ENCODE results near the gene PCDHGA8.
"Not testable (repeated sequence)": the region's sequence is repeated elsewhere in the genome, so short reads cannot be mapped to it uniquely, and the experiment has no call there.

The PCDHGA8 gene

DNA sequence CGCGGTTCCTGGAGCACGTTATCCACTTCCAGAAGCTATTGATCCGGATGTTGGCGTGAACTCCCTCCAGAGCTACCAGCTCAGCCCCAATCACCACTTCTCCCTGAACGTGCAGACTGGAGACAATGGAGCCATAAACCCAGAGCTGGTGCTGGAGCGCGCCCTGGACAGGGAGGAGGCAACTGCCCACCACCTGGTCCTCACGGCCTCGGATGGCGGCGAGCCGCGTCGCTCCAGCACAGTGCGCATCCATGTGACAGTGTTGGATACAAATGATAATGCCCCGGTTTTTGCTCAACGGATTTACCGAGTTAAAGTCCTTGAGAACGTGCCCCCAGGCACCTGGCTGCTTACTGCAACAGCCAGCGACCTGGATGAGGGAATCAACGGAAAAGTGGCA, 11.0 kb downstream of the PCDHGA8 start:
- no peak for DNase-seq

DNA sequence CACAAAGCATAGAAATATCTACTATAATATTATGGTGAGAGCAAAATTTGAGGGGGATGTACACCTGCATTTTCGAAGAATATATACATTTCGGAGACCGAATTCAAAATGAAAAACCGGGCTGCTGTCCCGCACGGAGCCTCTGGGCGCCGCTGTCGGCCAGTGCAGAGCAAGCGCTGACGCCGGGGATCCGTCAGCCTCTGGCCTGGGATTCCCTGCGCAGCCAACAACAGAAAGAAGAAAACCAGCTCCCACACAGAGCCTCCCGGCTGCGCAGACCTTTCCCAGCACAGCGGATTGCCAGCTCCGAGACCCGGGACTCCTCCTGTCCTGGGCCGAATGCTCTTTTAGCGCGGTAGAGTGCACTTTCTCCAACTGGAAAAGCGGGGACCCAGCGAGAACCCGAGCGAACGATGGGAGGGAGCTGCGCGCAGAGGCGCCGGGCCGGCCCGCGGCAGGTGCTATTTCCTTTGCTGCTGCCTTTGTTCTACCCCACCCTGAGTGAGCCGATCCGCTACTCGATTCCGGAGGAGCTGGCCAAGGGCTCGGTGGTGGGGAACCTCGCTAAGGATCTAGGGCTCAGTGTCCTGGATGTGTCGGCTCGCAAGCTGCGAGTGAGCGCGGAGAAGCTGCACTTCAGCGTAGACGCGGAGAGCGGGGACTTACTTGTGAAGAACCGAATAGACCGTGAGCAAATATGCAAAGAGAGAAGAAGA, 15.5 kb downstream of the PCDHGA8 start, which contains the start of gene PCDHGB6:
Gene PCDHGB6 (plus strand): TSS at position 232 of the 716 bp plus-strand sequence. CDS start 182 bp downstream, at position 414.
- not testable (repeated sequence) for DNase-seq

DNA sequence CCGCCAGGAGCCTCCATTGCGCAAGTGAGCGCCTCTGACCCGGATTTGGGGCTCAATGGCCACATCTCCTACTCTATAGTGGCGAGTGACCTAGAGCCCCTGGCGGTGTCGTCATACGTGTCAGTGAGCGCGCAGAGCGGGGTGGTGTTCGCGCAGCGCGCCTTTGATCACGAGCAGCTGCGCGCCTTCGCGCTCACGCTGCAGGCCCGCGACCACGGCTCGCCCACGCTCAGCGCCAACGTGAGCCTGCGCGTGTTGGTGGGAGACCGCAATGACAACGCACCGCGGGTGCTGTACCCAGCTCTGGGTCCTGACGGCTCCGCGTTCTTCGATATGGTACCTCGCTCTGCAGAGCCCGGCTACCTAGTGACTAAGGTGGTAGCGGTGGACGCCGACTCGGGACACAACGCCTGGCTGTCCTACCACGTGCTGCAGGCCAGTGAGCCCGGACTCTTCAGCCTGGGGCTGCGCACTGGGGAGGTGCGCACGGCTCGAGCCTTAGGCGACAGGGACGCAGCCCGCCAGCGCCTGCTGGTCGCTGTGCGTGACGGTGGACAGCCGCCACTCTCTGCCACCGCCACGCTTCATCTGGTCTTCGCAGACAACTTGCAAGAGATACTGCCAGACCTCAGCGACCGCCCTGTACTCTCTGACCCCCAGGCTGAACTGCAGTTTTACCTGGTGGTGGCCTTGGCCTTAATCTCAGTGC, 17.3 kb downstream of the PCDHGA8 start:
- DNase-seq: no peak

DNA sequence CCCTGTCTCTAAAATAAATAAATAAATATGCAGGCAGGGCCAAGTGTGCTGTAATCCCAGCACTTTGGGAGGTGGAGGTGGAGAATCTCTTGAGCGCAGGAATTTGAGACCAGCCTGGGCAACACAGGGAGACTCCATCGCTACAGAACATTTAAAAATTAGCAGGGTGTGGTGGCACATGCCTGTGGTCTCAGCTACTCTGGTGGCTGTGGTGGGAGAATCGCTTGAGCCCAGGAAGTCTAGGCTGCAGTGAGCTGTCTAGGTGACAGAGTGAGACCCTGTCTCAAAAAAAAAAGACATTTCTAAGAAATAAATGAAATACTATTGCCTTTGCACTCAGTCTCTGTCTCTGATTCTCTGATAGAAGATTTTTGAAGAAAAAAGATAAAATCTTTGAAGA, 19.1 kb downstream of the PCDHGA8 start:
- no peak for DNase-seq

DNA sequence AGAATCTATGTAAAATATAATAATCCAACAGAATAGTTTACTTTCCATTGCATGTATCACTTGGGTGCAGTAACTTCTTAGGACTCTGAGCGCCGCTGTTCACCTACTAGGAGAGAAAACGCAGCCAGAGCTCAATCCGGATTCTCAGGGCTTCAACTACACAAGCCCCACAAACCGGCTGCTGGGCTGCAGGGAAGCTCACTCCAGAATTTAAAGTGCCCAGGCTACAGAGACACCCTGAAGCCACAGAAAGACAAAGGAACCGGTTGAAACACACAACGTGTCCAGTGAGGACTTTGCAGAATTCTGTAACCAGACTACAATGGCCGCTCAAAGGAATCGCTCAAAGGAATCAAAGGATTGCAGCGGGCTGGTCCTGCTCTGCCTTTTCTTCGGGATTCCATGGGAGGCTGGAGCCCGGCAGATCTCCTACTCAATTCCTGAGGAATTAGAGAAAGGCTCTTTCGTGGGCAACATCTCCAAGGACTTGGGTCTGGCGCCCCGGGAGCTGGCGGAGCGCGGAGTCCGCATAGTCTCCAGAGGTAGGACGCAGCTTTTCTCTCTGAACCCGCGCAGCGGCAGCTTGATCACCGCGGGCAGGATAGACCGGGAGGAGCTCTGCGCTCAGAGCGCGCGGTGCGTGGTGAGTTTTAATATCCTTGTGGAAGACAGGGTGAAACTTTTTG, 20.6 kb downstream of the PCDHGA8 start, which contains the start of gene PCDHGA10:
Gene PCDHGA10 (plus strand): TSS at position 134 of the 686 bp plus-strand sequence. CDS start 189 bp downstream, at position 323.
- DNase-seq: no peak

DNA sequence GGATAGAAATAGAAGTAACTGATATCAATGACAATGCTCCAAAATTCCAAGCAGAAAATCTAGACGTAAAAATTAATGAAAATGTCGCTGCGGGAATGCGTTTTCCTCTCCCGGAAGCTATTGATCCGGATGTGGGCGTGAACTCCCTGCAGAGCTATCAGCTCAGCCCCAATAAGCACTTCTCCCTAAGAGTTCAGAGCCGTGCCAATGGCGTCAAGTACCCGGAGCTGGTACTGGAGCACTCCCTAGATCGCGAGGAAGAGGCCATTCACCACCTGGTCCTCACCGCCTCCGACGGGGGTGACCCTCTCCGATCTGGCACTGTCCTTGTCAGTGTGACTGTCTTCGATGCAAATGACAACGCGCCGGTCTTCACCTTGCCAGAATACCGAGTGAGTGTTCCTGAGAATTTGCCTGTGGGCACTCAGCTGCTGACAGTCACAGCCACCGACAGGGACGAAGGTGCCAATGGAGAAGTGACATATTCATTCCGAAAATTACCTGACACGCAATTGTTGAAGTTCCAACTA, 21.2 kb downstream of the PCDHGA8 start:
- DNase-seq: no peak

DNA sequence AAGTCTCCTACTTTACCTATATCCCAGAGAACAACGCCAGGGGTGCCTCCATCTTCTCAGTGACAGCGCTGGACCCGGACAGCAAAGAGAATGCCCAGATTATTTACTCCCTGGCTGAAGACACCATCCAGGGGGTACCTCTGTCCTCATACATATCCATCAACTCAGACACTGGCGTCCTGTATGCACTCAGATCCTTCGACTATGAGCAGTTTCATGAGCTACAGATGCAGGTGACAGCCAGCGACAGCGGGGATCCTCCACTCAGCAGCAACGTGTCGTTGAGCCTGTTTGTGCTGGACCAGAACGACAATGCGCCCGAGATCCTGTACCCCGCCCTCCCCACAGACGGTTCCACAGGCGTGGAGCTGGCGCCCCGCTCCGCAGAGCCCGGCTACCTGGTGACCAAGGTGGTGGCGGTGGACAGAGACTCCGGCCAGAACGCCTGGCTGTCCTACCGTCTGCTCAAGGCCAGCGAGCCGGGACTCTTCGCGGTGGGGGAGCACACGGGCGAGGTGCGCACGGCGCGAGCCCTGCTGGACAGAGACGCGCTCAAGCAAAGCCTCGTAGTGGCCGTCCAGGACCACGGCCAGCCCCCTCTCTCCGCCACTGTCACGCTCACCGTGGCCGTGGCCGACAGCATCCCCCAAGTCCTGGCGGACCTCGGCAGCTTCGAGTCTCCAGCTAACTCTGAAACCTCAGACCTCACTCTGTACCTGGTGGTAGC, 22.3 kb downstream of the PCDHGA8 start:
- not testable (repeated sequence) for DNase-seq

DNA sequence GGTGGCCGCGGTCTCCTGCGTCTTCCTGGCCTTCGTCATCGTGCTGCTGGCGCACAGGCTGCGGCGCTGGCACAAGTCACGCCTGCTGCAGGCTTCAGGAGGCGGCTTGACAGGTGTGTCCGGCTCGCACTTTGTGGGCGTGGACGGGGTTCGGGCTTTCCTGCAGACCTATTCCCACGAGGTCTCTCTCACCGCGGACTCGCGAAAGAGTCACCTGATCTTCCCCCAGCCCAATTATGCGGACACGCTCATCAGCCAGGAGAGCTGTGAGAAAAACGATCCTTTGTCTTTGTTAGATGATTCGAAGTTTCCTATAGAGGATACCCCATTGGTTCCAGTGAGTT, 22.8 kb downstream of the PCDHGA8 start:
- DNase-seq: not testable (repeated sequence)

DNA sequence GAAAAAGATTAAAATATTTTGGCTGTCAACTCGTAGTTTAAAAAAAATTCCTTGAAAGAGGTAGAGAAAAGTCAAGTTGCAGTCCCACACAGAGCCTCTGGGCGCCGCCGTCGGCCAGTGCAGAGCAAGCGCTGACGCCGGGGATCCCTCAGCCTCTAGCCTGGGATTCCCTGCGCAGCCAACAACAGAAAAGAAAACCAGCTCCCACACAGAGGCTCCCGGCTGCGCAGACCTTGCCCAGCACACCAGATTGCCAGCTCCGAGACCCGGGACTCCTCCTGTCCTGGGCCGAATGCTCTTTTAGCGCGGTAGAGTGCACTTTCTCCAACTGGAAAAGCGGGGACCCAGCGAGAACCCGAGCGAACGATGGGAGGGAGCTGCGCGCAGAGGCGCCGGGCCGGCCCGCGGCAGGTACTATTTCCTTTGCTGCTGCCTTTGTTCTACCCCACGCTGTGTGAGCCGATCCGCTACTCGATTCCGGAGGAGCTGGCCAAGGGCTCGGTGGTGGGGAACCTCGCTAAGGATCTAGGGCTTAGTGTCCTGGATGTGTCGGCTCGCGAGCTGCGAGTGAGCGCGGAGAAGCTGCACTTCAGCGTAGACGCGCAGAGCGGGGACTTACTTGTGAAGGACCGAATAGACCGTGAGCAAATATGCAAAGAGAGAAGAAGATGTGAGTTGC, 25.2 kb downstream of the PCDHGA8 start, which contains the start of gene PCDHGB7:
Gene PCDHGB7 (plus strand): TSS at position 184 of the 679 bp plus-strand sequence. CDS start 183 bp downstream, at position 367.
- peak; percentile 26 for DNase-seq

DNA sequence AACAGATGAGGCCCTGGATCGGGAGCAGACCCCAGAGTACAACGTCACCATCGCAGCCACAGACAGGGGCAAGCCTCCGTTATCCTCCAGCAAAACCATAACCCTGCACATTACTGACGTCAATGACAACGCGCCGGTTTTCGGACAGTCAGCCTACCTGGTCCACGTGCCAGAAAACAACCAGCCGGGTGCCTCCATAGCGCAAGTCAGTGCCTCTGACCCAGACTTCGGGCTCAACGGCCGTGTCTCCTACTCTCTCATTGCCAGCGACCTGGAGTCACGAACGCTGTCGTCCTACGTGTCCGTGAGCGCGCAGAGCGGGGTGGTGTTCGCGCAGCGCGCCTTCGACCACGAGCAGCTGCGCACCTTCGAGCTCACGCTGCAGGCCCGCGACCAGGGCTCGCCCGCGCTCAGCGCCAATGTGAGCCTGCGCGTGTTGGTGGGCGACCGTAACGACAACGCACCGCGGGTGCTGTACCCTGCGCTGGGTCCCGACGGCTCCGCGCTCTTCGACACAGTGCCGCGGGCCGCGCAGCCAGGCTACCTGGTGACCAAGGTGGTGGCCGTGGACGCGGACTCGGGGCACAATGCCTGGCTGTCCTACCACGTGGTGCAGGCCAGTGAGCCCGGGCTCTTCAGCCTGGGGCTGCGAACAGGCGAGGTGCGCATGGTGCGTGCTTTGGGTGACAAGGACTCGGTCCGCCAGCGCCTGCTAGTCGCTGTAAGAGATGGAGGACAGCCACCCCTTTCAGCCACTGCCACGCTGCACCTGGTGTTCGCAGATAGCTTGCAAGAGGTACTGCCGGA, 26.8 kb downstream of the PCDHGA8 start:
- no peak for DNase-seq

DNA sequence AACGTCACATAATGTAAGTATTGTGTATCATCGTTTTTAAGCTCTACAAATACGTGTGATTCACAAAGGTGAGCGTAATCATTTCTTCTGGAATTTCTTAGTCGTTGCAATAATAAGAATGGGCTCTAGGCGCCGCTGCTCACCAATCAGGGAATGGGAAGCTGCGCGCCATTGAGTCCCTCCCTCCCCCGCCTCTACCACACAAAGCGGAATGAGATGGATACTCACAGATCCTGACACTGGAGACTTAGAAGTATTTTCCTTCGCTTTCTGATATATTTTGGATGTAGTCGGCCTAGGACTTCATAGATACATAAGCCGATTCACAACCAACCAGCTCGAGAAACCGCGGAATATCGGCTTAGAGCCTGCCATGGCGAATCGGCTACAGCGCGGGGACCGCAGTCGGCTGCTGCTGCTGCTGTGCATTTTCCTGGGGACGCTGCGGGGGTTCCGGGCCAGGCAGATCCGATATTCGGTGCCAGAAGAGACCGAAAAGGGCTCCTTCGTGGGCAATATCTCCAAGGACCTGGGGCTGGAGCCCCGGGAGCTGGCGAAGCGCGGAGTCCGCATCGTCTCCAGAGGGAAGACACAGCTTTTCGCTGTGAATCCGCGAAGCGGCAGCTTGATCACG, 28.5 kb downstream of the PCDHGA8 start, which contains the start of gene PCDHGA11:
Gene PCDHGA11 (plus strand): TSS at position 197 of the 634 bp plus-strand sequence. CDS start 177 bp downstream, at position 374.
- DNase-seq: no peak

DNA sequence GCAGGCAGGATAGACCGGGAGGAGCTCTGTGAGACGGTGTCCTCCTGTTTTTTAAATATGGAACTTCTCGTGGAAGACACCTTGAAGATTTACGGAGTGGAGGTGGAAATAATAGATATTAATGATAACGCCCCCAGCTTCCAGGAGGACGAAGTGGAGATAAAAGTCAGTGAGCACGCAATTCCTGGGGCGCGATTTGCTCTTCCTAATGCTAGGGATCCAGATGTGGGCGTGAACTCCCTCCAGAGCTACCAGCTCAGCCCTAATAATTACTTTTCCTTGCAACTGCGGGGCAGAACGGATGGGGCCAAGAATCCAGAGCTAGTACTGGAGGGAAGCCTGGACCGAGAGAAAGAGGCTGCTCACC, 29.0 kb downstream of the PCDHGA8 start:
- no peak for DNase-seq

DNA sequence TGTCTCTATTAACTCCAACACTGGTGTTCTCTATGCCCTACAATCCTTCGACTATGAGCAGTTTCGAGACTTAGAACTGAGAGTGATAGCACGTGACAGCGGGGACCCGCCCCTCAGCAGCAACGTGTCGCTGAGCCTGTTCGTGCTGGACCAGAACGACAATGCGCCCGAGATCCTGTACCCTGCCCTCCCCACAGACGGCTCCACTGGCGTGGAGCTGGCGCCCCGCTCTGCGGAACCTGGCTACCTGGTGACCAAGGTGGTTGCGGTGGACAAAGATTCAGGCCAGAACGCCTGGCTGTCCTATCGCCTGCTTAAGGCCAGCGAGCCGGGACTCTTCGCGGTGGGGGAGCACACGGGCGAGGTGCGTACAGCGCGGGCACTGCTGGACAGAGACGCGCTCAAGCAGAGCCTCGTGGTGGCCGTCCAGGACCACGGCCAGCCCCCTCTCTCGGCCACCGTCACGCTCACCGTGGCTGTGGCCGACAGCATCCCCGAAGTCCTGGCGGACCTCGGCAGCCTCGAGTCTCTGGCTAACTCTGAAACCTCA, 30.4 kb downstream of the PCDHGA8 start:
- no peak for DNase-seq

DNA sequence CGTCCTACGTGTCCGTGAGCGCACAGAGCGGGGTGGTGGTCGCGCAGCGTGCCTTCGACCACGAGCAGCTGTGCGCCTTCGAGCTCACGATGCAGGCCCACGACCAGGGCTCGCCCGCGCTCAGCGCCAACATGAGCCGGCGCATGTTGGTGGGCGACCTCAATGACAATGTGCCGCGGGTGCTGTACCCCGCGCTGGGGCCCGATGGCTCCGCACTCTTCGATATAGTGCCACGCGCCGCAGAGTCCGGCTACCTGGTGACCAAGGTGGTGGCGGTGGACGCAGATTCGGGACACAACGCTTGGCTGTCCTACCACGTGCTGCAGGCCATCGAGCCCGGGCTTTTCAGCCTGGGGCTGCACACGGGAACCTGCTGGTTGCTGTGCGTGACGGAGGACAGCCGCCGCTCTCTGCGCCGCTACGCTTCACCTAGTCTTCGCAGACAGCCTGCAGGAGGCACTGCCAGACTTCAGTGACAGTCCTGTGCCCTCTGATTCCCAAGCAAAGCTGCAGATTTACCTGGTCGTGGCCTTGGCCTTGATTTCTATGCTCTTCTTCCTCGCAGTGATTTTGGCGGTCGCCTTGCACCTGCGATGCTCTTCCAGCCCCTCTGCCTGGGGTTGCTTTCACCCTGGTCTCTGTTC, 35.5 kb downstream of the PCDHGA8 start:
- no peak for DNase-seq

DNA sequence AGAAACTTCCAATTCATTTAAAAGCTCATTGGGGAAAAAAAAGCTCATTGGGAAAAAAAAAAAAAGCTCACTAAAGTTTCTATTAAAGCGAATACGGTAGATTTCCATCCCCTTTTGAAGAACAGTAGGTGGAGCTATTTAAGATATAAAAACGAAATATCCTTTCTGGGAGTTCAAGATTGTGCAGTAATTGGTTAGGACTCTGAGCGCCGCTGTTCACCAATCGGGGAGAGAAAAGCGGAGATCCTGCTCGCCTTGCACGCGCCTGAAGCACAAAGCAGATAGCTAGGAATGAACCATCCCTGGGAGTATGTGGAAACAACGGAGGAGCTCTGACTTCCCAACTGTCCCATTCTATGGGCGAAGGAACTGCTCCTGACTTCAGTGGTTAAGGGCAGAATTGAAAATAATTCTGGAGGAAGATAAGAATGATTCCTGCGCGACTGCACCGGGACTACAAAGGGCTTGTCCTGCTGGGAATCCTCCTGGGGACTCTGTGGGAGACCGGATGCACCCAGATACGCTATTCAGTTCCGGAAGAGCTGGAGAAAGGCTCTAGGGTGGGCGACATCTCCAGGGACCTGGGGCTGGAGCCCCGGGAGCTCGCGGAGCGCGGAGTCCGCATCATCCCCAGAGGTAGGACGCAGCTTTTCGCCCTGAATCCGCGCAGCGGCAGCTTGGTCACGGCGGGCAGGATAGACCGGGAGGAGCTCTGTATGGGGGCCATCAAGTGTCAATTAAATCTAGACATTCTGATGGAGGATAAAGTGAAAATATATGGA, 38.1 kb downstream of the PCDHGA8 start, which contains the start of gene PCDHGA12:
Gene PCDHGA12 (plus strand): TSS at position 176 of the 782 bp plus-strand sequence. CDS start 253 bp downstream, at position 429.
- no peak for DNase-seq

DNA sequence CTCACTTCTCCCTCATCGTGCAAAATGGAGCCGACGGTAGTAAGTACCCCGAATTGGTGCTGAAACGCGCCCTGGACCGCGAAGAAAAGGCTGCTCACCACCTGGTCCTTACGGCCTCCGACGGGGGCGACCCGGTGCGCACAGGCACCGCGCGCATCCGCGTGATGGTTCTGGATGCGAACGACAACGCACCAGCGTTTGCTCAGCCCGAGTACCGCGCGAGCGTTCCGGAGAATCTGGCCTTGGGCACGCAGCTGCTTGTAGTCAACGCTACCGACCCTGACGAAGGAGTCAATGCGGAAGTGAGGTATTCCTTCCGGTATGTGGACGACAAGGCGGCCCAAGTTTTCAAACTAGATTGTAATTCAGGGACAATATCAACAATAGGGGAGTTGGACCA, 38.9 kb downstream of the PCDHGA8 start:
- DNase-seq: no peak

DNA sequence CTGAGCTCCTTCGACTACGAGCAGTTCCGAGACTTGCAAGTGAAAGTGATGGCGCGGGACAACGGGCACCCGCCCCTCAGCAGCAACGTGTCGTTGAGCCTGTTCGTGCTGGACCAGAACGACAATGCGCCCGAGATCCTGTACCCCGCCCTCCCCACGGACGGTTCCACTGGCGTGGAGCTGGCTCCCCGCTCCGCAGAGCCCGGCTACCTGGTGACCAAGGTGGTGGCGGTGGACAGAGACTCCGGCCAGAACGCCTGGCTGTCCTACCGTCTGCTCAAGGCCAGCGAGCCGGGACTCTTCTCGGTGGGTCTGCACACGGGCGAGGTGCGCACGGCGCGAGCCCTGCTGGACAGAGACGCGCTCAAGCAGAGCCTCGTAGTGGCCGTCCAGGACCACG, 39.9 kb downstream of the PCDHGA8 start:
- DNase-seq: not testable (repeated sequence)

DNA sequence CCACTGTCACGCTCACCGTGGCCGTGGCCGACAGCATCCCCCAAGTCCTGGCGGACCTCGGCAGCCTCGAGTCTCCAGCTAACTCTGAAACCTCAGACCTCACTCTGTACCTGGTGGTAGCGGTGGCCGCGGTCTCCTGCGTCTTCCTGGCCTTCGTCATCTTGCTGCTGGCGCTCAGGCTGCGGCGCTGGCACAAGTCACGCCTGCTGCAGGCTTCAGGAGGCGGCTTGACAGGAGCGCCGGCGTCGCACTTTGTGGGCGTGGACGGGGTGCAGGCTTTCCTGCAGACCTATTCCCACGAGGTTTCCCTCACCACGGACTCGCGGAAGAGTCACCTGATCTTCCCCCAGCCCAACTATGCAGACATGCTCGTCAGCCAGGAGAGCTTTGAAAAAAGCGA, 40.3 kb downstream of the PCDHGA8 start:
- DNase-seq: not testable (repeated sequence)

DNA sequence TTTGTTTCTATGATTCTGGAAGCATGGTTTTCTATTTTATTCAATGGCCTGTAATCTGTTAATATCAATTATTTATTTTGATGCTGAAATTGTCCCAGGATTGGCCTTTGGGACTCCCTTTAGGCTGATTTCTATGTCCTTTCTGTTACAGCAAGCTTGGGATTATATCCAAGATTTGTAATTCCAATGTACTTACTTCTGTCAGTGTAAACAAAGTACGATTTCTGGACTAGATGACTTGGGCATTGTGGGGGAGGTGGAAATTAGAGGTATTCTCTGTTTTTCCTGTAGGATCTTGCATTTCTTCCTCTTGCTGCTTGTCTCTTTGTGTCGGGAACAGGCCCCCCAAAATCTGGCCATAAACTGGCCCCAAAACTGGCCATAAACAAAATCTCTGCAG, 41.6 kb downstream of the PCDHGA8 start:
- no peak for DNase-seq
